Measurements from ENCODE around the gene GMEB1.
"Not testable (repeated sequence)": the region's sequence is repeated elsewhere in the genome, so short reads cannot be mapped to it uniquely, and the experiment has no call there.

The GMEB1 gene

DNA sequence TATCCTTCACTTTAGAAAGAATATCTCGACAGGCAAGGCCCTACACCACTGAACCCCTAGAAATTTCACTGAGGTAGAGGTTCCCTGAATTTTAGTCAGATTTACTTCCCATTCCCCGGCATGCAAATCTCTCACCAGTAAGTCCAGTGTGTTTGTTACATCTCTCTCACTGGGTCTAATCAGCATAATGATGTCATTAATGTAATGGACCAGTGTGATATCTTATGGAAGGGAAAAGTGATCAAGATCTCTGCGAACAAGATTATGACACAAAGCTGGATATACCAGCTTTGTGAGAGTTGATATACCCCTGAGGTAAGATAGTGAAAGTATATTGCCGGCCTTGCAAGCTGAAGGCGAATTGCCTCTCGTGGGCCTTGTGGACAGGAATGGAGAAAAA, 12.2 kb upstream of the GMEB1 start:
- no peak for DNase-seq (ENCODE audit: low read depth)
- TF ChIP-seq CTCF (IDR thresholded peaks at IDR 0.05; ENCODE audit: low read depth, low read length, missing control alignments) = no peak
- H3K4me3 ChIP-seq (ENCODE audit: low read depth, low read length) = no peak overlapping the region

- TF ChIP-seq CTCF (IDR thresholded peaks at IDR 0.05; ENCODE audit: low read depth, low read length, missing control alignments) = no peak
- DNase-seq (ENCODE audit: low read depth) = no peak
- no peak overlapping the region for H3K4me3 ChIP-seq (ENCODE audit: low read depth, low read length)
These were observed 4.6 kb upstream of the GMEB1 start for GRCh38 chr1:28663871-28664470.

GRCh38 chr1:28666806-28667205, 1.8 kb upstream of the GMEB1 start:
- TF ChIP-seq CTCF (IDR thresholded peaks at IDR 0.05; ENCODE audit: low read depth, low read length, missing control alignments) = no peak
- DNase-seq (ENCODE audit: low read depth) = no peak
- no peak overlapping the region for H3K4me3 ChIP-seq (ENCODE audit: low read depth, low read length)

- H3K4me3 ChIP-seq (ENCODE audit: low read depth, low read length) = peak overlapping the region; percentile 95
- DNase-seq (ENCODE audit: low read depth) = peak; percentile 10
- no peak for TF ChIP-seq CTCF (IDR thresholded peaks at IDR 0.05; ENCODE audit: low read depth, low read length, missing control alignments)
These were observed 556 bp downstream of the GMEB1 start for GRCh38 chr1:28668956-28669723.

DNA sequence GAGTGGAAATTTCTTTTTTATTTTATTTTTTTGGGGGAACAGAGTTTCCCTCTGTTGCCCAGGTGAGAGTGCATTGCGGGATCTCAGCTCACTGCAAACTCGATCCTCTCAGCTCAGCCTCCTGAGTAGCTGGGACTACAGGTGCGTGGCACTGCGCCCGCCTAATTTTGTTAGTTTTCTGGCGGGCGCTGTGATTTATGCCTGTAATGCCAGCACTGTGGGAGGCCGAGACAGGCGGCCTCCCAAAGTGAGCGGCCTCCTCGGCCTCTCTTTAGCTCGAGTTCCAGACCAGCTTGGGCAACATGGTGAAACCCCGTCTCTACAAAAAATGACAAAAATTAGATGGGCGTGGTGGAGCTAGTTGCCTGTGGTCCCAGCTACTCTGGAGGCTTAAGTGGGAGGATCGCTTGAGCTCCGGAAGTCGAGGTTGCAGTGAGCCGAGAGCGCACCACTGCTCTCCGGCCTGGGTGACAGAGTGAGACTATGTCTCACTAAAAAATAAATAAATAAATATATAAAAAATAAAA, 2.7 kb downstream of the GMEB1 start:
- TF ChIP-seq CTCF (IDR thresholded peaks at IDR 0.05; ENCODE audit: low read depth, low read length, missing control alignments) = no peak
- no peak for DNase-seq (ENCODE audit: low read depth)
- H3K4me3 ChIP-seq (ENCODE audit: low read depth, low read length) = no peak overlapping the region

- not testable (repeated sequence) for H3K4me3 ChIP-seq (ENCODE audit: low read depth, low read length); DNase-seq (ENCODE audit: low read depth)
These were observed 4.4 kb downstream of the GMEB1 start for GRCh38 chr1:28672971-28673370.

- TF ChIP-seq CTCF (IDR thresholded peaks at IDR 0.05; ENCODE audit: low read depth, low read length, missing control alignments) = no peak
- no peak overlapping the region for H3K4me3 ChIP-seq (ENCODE audit: low read depth, low read length)
- DNase-seq (ENCODE audit: low read depth) = no peak
These were observed 7.3 kb downstream of the GMEB1 start for GRCh38 chr1:28675924-28676257.

Data from GM12864 (cell line).